Liver (tissue), 9 donors: Measurements from ENCODE around the gene GGA2. TPM values are rescaled to one million over a fixed set of nuclear protein-coding genes. Genes with fewer than 3 reads are reported as not detected.

Experiments used
- DNase-seq: peaks from one replicate; pipeline ENCODE4 v3.0.0-alpha.2; 2017; ENCODE audit warnings: low spot score
- H3K27ac ChIP-seq, 2 donors: one replicate each; pipeline ENCODE4 v1.7.0; 2013; ENCODE audit warnings: inconsistent platforms in 2 of 2, low read length in 2 of 2, control low read depth in 1 of 2, low read depth in 1 of 2, mild to moderate bottlenecking in 1 of 2
- H3K27me3 ChIP-seq, 4 donors: one replicate each; pipeline versions ENCODE4 v1.6.1 to v1.7.0; 2013; ENCODE audit warnings: low read length in 3 of 4, inconsistent platforms in 1 of 4, mild to moderate bottlenecking in 1 of 4, moderate library complexity in 1 of 4; ENCODE audit not compliant: control insufficient read depth in 4 of 4, insufficient read depth in 4 of 4
- H3K36me3 ChIP-seq, 4 donors: one replicate each; pipeline versions ENCODE4 v1.6.1 to v1.7.0; 2013; ENCODE audit warnings: low read length in 3 of 4, mild to moderate bottlenecking in 3 of 4, low read depth in 1 of 4, moderate library complexity in 1 of 4; ENCODE audit not compliant: control insufficient read depth in 4 of 4, insufficient read depth in 3 of 4
- H3K4me1 ChIP-seq, 4 donors: one replicate each; pipeline versions ENCODE4 v1.6.1 to v1.7.0; 2013; ENCODE audit warnings: low read length in 3 of 4, mild to moderate bottlenecking in 3 of 4, moderate library complexity in 1 of 4; ENCODE audit not compliant: control insufficient read depth in 4 of 4, insufficient read depth in 4 of 4
- H3K4me3 ChIP-seq, 3 donors: one replicate each; pipeline versions ENCODE4 v1.6.1 to v1.7.0; 2013; ENCODE audit warnings: low read length in 3 of 3, control low read depth in 1 of 3, low read depth in 1 of 3, mild to moderate bottlenecking in 1 of 3
- H3K9ac ChIP-seq, 2 donors: one replicate each; pipeline ENCODE4 v1.7.0; 2013; ENCODE audit warnings: low read length in 2 of 2, mild to moderate bottlenecking in 2 of 2, moderate library complexity in 2 of 2, control low read depth in 1 of 2, low read depth in 1 of 2
- H3K9me3 ChIP-seq, 4 donors: one replicate each; pipeline versions ENCODE4 v1.6.1 to v1.7.0; 2013; ENCODE audit warnings: low read length in 3 of 4; ENCODE audit not compliant: control insufficient read depth in 4 of 4
- CTCF ChIP-seq: fragments of 150-350 bp; IDR thresholded peaks from 2 replicates; pipeline ENCODE4 v1.5.1; 2017; ENCODE audit warnings: improper control_type of control experiment, low read depth, low read length; ENCODE audit not compliant: missing input control
- EGR1 ChIP-seq, 2 donors: IDR thresholded peaks; 2 replicates each; pipeline ENCODE4 v1.6.1; 2016 to 2018; ENCODE audit warnings: antibody characterized with exemption in 2 of 2, low read depth in 2 of 2
- FOXA1 ChIP-seq: IDR thresholded peaks from 2 replicates; pipeline ENCODE4 v1.6.1; 2016; ENCODE audit warnings: antibody characterized with exemption
- FOXA2 ChIP-seq: IDR thresholded peaks from 2 replicates; pipeline ENCODE4 v1.6.1; 2016; ENCODE audit warnings: antibody characterized with exemption
- GABPA ChIP-seq, 2 donors: IDR thresholded peaks in 1 of 2; conservative IDR thresholded peaks in 1 of 2; 2 replicates each; pipeline ENCODE4 v1.6.1; 2016; ENCODE audit warnings: antibody characterized with exemption in 2 of 2, mild to moderate bottlenecking in 1 of 2, moderate library complexity in 1 of 2
- HNF4A ChIP-seq, 2 donors: conservative IDR thresholded peaks; 2 replicates each; pipeline ENCODE4 v1.6.1; 2016; ENCODE audit warnings: antibody characterized with exemption in 2 of 2, mild to moderate bottlenecking in 2 of 2
- HNF4G ChIP-seq: IDR thresholded peaks from 2 replicates; pipeline ENCODE4 v1.6.1; 2016; ENCODE audit warnings: antibody characterized with exemption
- JUND ChIP-seq, 2 donors: IDR thresholded peaks; 2 replicates each; pipeline ENCODE4 v1.6.1; 2016; ENCODE audit warnings: antibody characterized with exemption in 2 of 2
- NR2F2 ChIP-seq: IDR thresholded peaks from 2 replicates; pipeline ENCODE4 v1.6.1; 2016; ENCODE audit warnings: antibody characterized with exemption
- RAD21 ChIP-seq, 2 donors: IDR thresholded peaks; 2 replicates each; pipeline ENCODE4 v1.6.1; 2016; ENCODE audit warnings: antibody characterized with exemption in 2 of 2, mild to moderate bottlenecking in 2 of 2
- RXRA ChIP-seq, 2 donors: IDR thresholded peaks; 2 replicates each; pipeline ENCODE4 v1.6.1; 2017 to 2018; ENCODE audit warnings: antibody characterized with exemption in 2 of 2, mild to moderate bottlenecking in 1 of 2
- SP1 ChIP-seq: IDR thresholded peaks from 2 replicates; pipeline ENCODE4 v1.6.1; 2018; ENCODE audit warnings: antibody characterized with exemption, mild to moderate bottlenecking
- TAF1 ChIP-seq: conservative IDR thresholded peaks from 2 replicates; pipeline ENCODE4 v1.6.1; 2016; ENCODE audit warnings: antibody characterized with exemption, mild to moderate bottlenecking
- YY1 ChIP-seq: IDR thresholded peaks from 2 replicates; pipeline ENCODE4 v1.6.1; 2016; ENCODE audit warnings: antibody characterized with exemption, mild to moderate bottlenecking
- WGBS: extraction: QIAGEN DNeasy Blood & Tissue Kit; methylation state at CpG from one replicate; pipeline ENCODE4 v1.1.7; 2013; 5-methylcytosine and 5-hydroxymethylcytosine counted together
- polyA plus RNA-seq, 2 donors: library from polyadenylated mRNA; stranded (reverse) in 1 of 2; unstranded in 1 of 2; fragments of 200-250 nt in 1 of 2; fragments of >200 nt in 1 of 2; fragmentation: Nextera tagmentation in 1 of 2; extraction: Ambion mirVana in 1 of 2; gene quantifications; one replicate each; pipeline versions ENCODE4 v1.2.1 to v1.2.3, GENCODE V29; 2013 to 2015
- total RNA-seq, 2 donors: library from RNA; depleted of rRNA; stranded (reverse); fragments of >200 nt; gene quantifications; one replicate each; pipeline ENCODE4 v1.2.3, GENCODE V29; 2014
- TF ChIP-seq, protein P1 (sequence below): IDR thresholded peaks from 2 replicates; pipeline ENCODE4 v1.6.1; 2016; ENCODE audit warnings: antibody characterized with exemption
- TF ChIP-seq, protein P2 (sequence below): IDR thresholded peaks from 2 replicates; pipeline ENCODE4 v1.6.1; 2016; ENCODE audit warnings: antibody characterized with exemption
- TF ChIP-seq, protein P3 (sequence below): IDR thresholded peaks from 2 replicates; pipeline ENCODE4 v1.6.1; 2016; ENCODE audit warnings: antibody characterized with exemption
- TF ChIP-seq, protein P4 (sequence below): IDR thresholded peaks from 2 replicates; pipeline ENCODE4 v1.6.1; 2016; ENCODE audit warnings: antibody characterized with exemption, mild to moderate bottlenecking
- donor health status: healthy.
- donor health status: healthy.
- donor health status: healthy.
- donor health status: healthy.
- donor health status: healthy.

The GGA2 gene
- total and polyA plus RNA-seq, 4 donors, result 8.4 to 23.9 (median 16.0) TPM

GRCh38 chr16:23428351-23428750, 81.9 kb downstream of the GGA2 start:
- TF ChIP-seq FOXA1 (no peak), EGR1 (IDR thresholded peaks at IDR 0.05; ENCODE audit: low read depth in 2 of 2) (no peak), JUND (IDR thresholded peaks at IDR 0.05) (no peak), RAD21 (IDR thresholded peaks at IDR 0.05) (no peak), YY1 (no peak), RXRA (IDR thresholded peaks at IDR 0.05) (no peak), HNF4A (conservative IDR thresholded peaks at IDR 0.05) (no peak), CTCF (no peak), NR2F2 (no peak), TAF1 (no peak), GABPA (IDR thresholded peaks at IDR 0.05 in 1 of 2, conservative IDR thresholded peaks at IDR 0.05 in 1 of 2) (no peak), SP1 (no peak), HNF4G (no peak), FOXA2 (no peak)
- TF ChIP-seq, protein P1, sequence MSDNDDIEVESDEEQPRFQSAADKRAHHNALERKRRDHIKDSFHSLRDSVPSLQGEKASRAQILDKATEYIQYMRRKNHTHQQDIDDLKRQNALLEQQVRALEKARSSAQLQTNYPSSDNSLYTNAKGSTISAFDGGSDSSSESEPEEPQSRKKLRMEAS, result no peak
- TF ChIP-seq, protein P2, sequence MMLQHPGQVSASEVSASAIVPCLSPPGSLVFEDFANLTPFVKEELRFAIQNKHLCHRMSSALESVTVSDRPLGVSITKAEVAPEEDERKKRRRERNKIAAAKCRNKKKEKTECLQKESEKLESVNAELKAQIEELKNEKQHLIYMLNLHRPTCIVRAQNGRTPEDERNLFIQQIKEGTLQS, result no peak
- TF ChIP-seq, protein P3, sequence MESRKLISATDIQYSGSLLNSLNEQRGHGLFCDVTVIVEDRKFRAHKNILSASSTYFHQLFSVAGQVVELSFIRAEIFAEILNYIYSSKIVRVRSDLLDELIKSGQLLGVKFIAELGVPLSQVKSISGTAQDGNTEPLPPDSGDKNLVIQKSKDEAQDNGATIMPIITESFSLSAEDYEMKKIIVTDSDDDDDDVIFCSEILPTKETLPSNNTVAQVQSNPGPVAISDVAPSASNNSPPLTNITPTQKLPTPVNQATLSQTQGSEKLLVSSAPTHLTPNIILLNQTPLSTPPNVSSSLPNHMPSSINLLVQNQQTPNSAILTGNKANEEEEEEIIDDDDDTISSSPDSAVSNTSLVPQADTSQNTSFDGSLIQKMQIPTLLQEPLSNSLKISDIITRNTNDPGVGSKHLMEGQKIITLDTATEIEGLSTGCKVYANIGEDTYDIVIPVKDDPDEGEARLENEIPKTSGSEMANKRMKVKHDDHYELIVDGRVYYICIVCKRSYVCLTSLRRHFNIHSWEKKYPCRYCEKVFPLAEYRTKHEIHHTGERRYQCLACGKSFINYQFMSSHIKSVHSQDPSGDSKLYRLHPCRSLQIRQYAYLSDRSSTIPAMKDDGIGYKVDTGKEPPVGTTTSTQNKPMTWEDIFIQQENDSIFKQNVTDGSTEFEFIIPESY, result no peak
- TF ChIP-seq, protein P4, sequence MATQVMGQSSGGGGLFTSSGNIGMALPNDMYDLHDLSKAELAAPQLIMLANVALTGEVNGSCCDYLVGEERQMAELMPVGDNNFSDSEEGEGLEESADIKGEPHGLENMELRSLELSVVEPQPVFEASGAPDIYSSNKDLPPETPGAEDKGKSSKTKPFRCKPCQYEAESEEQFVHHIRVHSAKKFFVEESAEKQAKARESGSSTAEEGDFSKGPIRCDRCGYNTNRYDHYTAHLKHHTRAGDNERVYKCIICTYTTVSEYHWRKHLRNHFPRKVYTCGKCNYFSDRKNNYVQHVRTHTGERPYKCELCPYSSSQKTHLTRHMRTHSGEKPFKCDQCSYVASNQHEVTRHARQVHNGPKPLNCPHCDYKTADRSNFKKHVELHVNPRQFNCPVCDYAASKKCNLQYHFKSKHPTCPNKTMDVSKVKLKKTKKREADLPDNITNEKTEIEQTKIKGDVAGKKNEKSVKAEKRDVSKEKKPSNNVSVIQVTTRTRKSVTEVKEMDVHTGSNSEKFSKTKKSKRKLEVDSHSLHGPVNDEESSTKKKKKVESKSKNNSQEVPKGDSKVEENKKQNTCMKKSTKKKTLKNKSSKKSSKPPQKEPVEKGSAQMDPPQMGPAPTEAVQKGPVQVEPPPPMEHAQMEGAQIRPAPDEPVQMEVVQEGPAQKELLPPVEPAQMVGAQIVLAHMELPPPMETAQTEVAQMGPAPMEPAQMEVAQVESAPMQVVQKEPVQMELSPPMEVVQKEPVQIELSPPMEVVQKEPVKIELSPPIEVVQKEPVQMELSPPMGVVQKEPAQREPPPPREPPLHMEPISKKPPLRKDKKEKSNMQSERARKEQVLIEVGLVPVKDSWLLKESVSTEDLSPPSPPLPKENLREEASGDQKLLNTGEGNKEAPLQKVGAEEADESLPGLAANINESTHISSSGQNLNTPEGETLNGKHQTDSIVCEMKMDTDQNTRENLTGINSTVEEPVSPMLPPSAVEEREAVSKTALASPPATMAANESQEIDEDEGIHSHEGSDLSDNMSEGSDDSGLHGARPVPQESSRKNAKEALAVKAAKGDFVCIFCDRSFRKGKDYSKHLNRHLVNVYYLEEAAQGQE, result no peak
- no peak overlapping the region for H3K27ac ChIP-seq
- H3K9me3 ChIP-seq, result no peaks in the 10 kb centered on the region
- DNase-seq, result no peak
- H3K4me3 ChIP-seq, result no peak overlapping the region
- peaks cover 5 to 29% (median 17%) of the 10 kb centered on the region in 4 donors for H3K36me3 ChIP-seq
- no peaks in the 10 kb centered on the region for H3K27me3 ChIP-seq
- WGBS, result 88% methylated on average over 2 of the region's 2 CpGs
- no peaks in the 10 kb centered on the region for H3K4me1 ChIP-seq
- no peak overlapping the region for H3K9ac ChIP-seq
